ENCODE results near the gene CBARP. TPM values are rescaled to one million over a fixed set of nuclear protein-coding genes. Genes with fewer than 3 reads are reported as not detected.

The CBARP gene
- total and polyA plus RNA-seq, 2 of the 13 experiments (the other 11 are each of a cell fraction or from before 2014, with no cell fraction given) = 1.2 to 1.4 TPM

DNA sequence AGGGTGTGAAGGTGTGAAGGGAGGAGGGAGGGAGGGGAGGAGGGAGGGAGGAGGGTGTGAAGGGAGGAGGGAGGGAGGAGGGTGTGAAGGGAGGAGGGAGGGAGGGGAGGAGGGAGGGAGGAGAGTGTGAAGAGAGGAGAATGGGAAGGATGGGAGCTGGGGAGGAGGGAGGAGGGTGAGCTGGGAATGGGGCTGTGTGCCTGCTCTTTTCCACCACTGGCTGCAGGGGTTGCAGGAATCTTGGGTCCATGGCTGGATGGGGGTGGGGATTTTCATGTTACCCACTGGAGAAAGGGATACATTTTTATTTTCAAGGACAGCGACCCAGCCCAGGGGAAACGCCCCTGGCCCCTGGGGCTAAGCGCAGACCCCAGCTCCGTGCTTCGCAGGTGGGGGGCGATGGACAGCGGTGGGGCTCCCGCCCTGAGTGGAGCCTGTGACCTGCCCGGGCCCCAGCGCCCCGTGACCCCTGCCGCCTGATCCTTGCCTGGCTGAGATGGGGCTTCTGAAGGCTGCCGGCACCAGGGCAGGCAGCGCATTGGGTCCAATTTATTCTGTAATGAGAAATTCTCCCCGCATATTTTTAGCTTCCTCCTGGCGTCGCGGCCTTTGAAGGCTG lies 44.9 kb upstream of the CBARP start (continued):
- TF ChIP-seq ZNF34 (CRISPR knock-in tag; IDR thresholded peaks at IDR 0.05; ENCODE audit: borderline replicate concordance) = no peak
- TF ChIP-seq, protein P1, sequence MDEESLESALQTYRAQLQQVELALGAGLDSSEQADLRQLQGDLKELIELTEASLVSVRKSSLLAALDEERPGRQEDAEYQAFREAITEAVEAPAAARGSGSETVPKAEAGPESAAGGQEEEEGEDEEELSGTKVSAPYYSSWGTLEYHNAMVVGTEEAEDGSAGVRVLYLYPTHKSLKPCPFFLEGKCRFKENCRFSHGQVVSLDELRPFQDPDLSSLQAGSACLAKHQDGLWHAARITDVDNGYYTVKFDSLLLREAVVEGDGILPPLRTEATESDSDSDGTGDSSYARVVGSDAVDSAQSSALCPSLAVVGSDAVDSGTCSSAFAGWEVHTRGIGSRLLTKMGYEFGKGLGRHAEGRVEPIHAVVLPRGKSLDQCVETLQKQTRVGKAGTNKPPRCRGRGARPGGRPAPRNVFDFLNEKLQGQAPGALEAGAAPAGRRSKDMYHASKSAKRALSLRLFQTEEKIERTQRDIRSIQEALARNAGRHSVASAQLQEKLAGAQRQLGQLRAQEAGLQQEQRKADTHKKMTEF (CRISPR knock-in tag; IDR thresholded peaks at IDR 0.05) = no peak
- TF ChIP-seq, protein P2, sequence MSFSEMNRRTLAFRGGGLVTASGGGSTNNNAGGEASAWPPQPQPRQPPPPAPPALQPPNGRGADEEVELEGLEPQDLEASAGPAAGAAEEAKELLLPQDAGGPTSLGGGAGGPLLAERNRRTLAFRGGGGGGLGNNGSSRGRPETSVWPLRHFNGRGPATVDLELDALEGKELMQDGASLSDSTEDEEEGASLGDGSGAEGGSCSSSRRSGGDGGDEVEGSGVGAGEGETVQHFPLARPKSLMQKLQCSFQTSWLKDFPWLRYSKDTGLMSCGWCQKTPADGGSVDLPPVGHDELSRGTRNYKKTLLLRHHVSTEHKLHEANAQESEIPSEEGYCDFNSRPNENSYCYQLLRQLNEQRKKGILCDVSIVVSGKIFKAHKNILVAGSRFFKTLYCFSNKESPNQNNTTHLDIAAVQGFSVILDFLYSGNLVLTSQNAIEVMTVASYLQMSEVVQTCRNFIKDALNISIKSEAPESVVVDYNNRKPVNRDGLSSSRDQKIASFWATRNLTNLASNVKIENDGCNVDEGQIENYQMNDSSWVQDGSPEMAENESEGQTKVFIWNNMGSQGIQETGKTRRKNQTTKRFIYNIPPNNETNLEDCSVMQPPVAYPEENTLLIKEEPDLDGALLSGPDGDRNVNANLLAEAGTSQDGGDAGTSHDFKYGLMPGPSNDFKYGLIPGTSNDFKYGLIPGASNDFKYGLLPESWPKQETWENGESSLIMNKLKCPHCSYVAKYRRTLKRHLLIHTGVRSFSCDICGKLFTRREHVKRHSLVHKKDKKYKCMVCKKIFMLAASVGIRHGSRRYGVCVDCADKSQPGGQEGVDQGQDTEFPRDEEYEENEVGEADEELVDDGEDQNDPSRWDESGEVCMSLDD (CRISPR knock-in tag; IDR thresholded peaks at IDR 0.05; ENCODE audit: borderline replicate concordance) = no peak
- TF ChIP-seq SIN3B (IDR thresholded peaks at IDR 0.05; ENCODE audit: low read length) = no peak

DNA sequence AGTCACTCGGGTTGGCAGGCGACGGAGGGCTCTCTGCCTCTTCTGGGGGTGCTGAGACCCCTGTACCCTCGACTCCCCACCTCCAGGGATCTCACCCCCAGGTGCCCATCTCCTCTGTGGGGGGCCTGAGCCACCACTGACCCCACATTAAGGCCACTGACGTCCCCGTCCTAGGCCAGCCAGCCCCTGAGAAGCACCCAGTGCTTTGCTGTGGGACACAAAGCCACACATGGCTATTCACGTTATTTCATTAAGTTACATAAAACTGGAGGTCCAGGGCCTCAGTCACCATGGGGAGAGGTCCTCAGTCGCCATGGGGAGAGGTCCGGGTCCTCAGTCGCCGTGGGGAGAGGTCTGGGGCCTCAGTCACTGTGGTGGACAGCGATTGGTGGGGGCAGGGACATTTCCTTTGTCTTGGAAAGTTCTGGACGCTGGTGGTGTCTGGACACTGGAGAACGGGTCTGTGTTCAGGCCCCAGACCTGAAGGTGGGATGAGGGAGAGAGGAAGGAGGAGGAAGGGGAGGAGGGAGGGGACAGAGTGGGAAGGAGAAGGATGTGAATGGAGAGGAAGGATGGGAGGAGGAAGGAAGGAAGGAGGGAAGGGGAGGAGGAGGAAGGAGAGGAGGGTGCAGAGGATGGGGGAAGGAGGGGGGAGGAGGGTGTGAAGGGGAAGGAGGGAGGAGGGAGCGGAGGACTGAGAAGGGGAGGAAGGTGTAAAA lies 43.9 kb upstream of the CBARP start:
- Histone ChIP-seq H3K4me2 (ENCODE audit: low read depth, low read length) (no peak overlapping the region), H3K9me3 (ENCODE audit: low read length) (no peaks in the 10 kb centered on the region), H3K4me3 (replicated peaks in 1 of 3; ENCODE audit: insufficient read depth in 1 of 3, low read depth in 2 of 3, low read length in 3 of 3) (no peak overlapping the region), H3K27me3 (ENCODE audit: control insufficient read depth in 1 of 2, insufficient read depth in 2 of 2, low read length in 2 of 2) (no peaks in the 10 kb centered on the region; a peak in 1 of 5 replicates), H3K9ac (ENCODE audit: insufficient read depth, low read depth, low read length) (no peak overlapping the region), H4K20me1 (ENCODE audit: insufficient read depth, low read length) (no peaks in the 10 kb centered on the region), H3K79me2 (ENCODE audit: insufficient read depth, low read length) (peaks cover 8% of the 10 kb centered on the region), H3K4me1 (ENCODE audit: insufficient read depth, low read length) (peaks cover 30% of the 10 kb centered on the region), H3K27ac (ENCODE audit: extremely low read length, insufficient read depth, low read length) (no peak overlapping the region), H2AFZ (ENCODE audit: low read length) (no peak overlapping the region), H3K36me3 (replicated peaks in 1 of 2; ENCODE audit: control insufficient read depth in 1 of 2, insufficient read depth in 2 of 2, low read length in 2 of 2) (peaks cover 2 to 9% of the 10 kb centered on the region in 2 experiments; a peak in 3 of 5 replicates)
- DNase-seq (ENCODE audit: low spot score) (no peak), FAIRE-seq (no peak), ATAC-seq (no peak)
- no TSS peak for BruUV-seq (replicated peaks)
- TF ChIP-seq ARHGAP35 (CRISPR knock-in tag; IDR thresholded peaks at IDR 0.05; ENCODE audit: borderline replicate concordance) (no peak), HDAC2 (CRISPR knock-in tag; IDR thresholded peaks at IDR 0.05) (no peak), ZBTB21 (CRISPR knock-in tag; IDR thresholded peaks at IDR 0.05) (no peak), ZFP82 (CRISPR knock-in tag; IDR thresholded peaks at IDR 0.05; ENCODE audit: borderline replicate concordance) (no peak), ZNF160 (CRISPR knock-in tag; IDR thresholded peaks at IDR 0.05) (no peak)
- TF ChIP-seq, protein P3, sequence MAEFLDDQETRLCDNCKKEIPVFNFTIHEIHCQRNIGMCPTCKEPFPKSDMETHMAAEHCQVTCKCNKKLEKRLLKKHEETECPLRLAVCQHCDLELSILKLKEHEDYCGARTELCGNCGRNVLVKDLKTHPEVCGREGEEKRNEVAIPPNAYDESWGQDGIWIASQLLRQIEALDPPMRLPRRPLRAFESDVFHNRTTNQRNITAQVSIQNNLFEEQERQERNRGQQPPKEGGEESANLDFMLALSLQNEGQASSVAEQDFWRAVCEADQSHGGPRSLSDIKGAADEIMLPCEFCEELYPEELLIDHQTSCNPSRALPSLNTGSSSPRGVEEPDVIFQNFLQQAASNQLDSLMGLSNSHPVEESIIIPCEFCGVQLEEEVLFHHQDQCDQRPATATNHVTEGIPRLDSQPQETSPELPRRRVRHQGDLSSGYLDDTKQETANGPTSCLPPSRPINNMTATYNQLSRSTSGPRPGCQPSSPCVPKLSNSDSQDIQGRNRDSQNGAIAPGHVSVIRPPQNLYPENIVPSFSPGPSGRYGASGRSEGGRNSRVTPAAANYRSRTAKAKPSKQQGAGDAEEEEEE (CRISPR knock-in tag; IDR thresholded peaks at IDR 0.05; ENCODE audit: borderline replicate concordance) = no peak
- TF ChIP-seq, protein P4, sequence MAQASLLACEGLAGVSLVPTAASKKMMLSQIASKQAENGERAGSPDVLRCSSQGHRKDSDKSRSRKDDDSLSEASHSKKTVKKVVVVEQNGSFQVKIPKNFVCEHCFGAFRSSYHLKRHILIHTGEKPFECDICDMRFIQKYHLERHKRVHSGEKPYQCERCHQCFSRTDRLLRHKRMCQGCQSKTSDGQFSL (CRISPR knock-in tag; IDR thresholded peaks at IDR 0.05) = no peak
- WGBS (ENCODE audit: low lambda C conversion rate) = 62% methylated on average over 8 of the region's 15 CpGs
- intact Hi-C loops (cut with micrococcal nuclease; ENCODE audit: unreplicated experiment) (no loop called here), in situ Hi-C loops (cut with HindIII; ENCODE audit: extremely low pct_ligation_motif_present, low pct_unique_long_range_greater_than_20kb) (loop anchor here (5.0 kb wide), 2 partner anchors 36 to 91 kb away; no protein-coding TSS in a partner anchor)
- CTCF ChIA-PET (ENCODE audit: low intra/inter-chr PET ratio, low total read pairs) = no interaction called here
- POLR2A ChIA-PET = interaction anchor here (2.5 to 3.5 kb wide), 2 partner anchors 12 to 174 kb away, joined by 7 to 61 read pairs; partner anchors contain the start of gene CIRBP
